ENCODE measurements around the gene AVL9.
"Not testable (repeated sequence)": the region's sequence is repeated elsewhere in the genome, so short reads cannot be mapped to it uniquely, and the experiment has no call there.

The AVL9 gene

GRCh38 chr7:32592701-32593100, 97.4 kb downstream of the AVL9 start:
- DNase-seq, result no peak

GRCh38 chr7:32594965-32595490, 99.7 kb downstream of the AVL9 start:
- DNase-seq, result no peak

GRCh38 chr7:32601196-32601595, 105.9 kb downstream of the AVL9 start:
- DNase-seq, result not testable (repeated sequence)

- DNase-seq, result no peak
These were observed 107.2 kb downstream of the AVL9 start for GRCh38 chr7:32602470-32602869.

- DNase-seq, result not testable (repeated sequence)
These were observed 108.2 kb downstream of the AVL9 start for GRCh38 chr7:32603492-32603891.

GRCh38 chr7:32604047-32604446, 108.8 kb downstream of the AVL9 start:
- DNase-seq, result not testable (repeated sequence)

GRCh38 chr7:32605032-32605431, 109.7 kb downstream of the AVL9 start:
- DNase-seq, result no peak

GRCh38 chr7:32609463-32609862, 114.2 kb downstream of the AVL9 start:
- DNase-seq, result no peak

- no peak for DNase-seq
These were observed 116.2 kb downstream of the AVL9 start for GRCh38 chr7:32611201-32612099.

GRCh38 chr7:32616625-32617024, 121.3 kb downstream of the AVL9 start:
- DNase-seq, result no peak

- DNase-seq, result no peak
These were observed 123.2 kb downstream of the AVL9 start for GRCh38 chr7:32618470-32618869.

- no peak for DNase-seq
These were observed 123.7 kb downstream of the AVL9 start for GRCh38 chr7:32618987-32619386.

- DNase-seq, result not testable (repeated sequence)
These were observed 124.1 kb downstream of the AVL9 start for GRCh38 chr7:32619416-32619815.

GRCh38 chr7:32631021-32631420, 135.7 kb downstream of the AVL9 start:
- DNase-seq, result no peak

GRCh38 chr7:32631590-32632497, 136.6 kb downstream of the AVL9 start:
- not testable (repeated sequence) for DNase-seq

GRCh38 chr7:32633446-32633845, 138.2 kb downstream of the AVL9 start:
- DNase-seq, result not testable (repeated sequence)

- not testable (repeated sequence) for DNase-seq
These were observed 139.6 kb downstream of the AVL9 start for GRCh38 chr7:32634798-32635393.

GRCh38 chr7:32636725-32637462, 141.6 kb downstream of the AVL9 start:
- DNase-seq, result not testable (repeated sequence)

GRCh38 chr7:32637611-32638010, 142.3 kb downstream of the AVL9 start:
- not testable (repeated sequence) for DNase-seq
